ENCODE results near the gene GALNT12. TPM values are rescaled to one million over a fixed set of nuclear protein-coding genes. Genes with fewer than 3 reads are reported as not detected.

The GALNT12 gene
- polyA plus RNA-seq (ENCODE audit: insufficient read length), result 2.6 TPM

GRCh38 chr9:98807070-98807813, at the start of gene GALNT12:
Gene GALNT12 (plus strand): TSS chr9:98807670. CDS start chr9:98807699, 29 bp downstream.
- DNase-seq, result peak; percentile 42

- DNase-seq, result no peak
These were observed 47.2 kb upstream of the GALNT12 start for GRCh38 chr9:98760231-98760630.

- no peak for DNase-seq
These were observed 43.3 kb upstream of the GALNT12 start for GRCh38 chr9:98763986-98764745.

GRCh38 chr9:98765256-98765655, 42.2 kb upstream of the GALNT12 start:
- no peak for DNase-seq

GRCh38 chr9:98766586-98766985, 40.9 kb upstream of the GALNT12 start:
- DNase-seq, result no peak

GRCh38 chr9:98767196-98767595, 40.3 kb upstream of the GALNT12 start:
- no peak for DNase-seq

- no peak for DNase-seq
These were observed 39.6 kb upstream of the GALNT12 start for GRCh38 chr9:98767915-98768314.

GRCh38 chr9:98768344-98768743, 39.1 kb upstream of the GALNT12 start:
- no peak for DNase-seq

- no peak for DNase-seq
These were observed 36.8 kb upstream of the GALNT12 start for GRCh38 chr9:98770717-98771116.

- no peak for DNase-seq
These were observed 36.1 kb upstream of the GALNT12 start for GRCh38 chr9:98771209-98771874.

- DNase-seq, result no peak
These were observed 34.9 kb upstream of the GALNT12 start for GRCh38 chr9:98772364-98773155.

GRCh38 chr9:98773721-98774120, 33.7 kb upstream of the GALNT12 start:
- DNase-seq, result no peak

GRCh38 chr9:98774746-98775145, 32.7 kb upstream of the GALNT12 start:
- no peak for DNase-seq

GRCh38 chr9:98775831-98776441, 31.5 kb upstream of the GALNT12 start:
- no peak for DNase-seq

GRCh38 chr9:98777618-98778017, 29.9 kb upstream of the GALNT12 start:
- DNase-seq, result no peak

- no peak for DNase-seq
These were observed 29.2 kb upstream of the GALNT12 start for GRCh38 chr9:98778251-98778650.

GRCh38 chr9:98778711-98779530, 28.5 kb upstream of the GALNT12 start:
- no peak for DNase-seq

- DNase-seq, result no peak
These were observed 27.3 kb upstream of the GALNT12 start for GRCh38 chr9:98780059-98780749.

GRCh38 chr9:98781588-98782383, 25.7 kb upstream of the GALNT12 start:
- DNase-seq, result no peak

Measured in hindlimb muscle (tissue), 1 donor.